ENCODE results near the gene DPPA4.
"Not testable (repeated sequence)": the region's sequence is repeated elsewhere in the genome, so short reads cannot be mapped to it uniquely, and the experiment has no call there.

DPPA4 gene

DNA sequence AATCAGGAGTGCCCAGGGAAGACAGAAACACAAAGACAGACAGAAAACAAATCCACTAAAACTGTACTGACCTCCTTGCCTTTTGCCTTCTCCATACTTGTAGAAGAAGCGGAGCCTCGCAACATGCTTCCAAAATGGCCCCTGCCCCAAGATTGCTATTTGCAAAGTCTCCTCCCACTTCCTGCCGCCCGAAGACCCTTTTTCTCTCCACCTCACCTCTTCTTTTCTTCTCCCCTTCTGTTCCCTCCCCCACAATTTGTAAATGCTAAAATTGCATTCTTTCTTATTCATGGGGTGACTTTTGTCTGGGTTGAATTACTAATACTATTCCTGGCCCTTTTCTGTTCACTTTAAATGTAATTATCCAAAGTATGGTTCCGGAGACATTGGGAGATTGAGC is at the start of gene DPPA4:
DPPA4 (minus strand) TSS at position 154 of the 400 bp plus-strand sequence; CDS start at position 125, 29 bp downstream.
- no peak for DNase-seq

DNA sequence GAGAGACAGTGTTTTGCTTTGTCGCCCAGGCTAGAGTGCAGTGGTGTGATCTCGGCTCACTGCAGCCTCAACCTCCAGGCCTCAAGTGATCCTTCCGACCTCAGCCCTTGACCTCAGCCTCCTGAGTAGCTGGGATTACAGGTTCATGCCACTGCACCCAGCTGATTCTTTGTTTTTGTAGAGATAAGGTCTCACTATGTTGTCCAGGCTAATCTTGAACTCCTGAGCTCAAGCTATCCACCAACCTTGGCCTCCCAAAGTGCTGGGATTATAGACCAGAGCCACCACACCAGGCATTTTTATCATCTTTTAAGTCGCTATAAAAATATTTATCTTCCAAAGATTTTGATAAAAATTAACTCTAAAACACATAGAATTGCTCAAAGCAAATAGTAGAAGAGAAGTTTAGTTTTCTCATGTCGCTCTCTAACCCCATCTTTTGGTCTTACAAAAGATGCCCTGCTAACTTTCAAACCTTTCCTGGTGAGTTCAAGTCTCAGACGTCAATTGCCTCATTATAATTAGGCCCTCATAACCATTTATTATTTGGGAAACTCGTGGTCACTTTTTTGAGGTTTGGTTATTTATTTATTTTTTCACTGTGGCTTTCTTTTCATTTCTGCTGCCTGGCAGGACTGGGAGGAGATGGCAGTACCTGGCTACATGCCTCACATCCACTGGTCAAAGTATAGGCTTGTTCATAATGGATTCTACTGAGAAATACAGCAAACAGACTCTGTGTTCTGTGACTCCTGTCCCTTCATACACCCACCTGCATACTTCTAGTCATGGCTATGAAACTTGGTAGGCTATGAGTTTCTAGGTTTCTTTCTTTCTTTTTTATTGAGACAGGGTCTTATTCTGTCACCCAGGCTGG is 48.3 kb upstream of the DPPA4 start:
- DNase-seq = no peak

- DNase-seq = no peak
These were observed 46.8 kb upstream of the DPPA4 start for GRCh38 chr3:109384164-109384563.

DNA sequence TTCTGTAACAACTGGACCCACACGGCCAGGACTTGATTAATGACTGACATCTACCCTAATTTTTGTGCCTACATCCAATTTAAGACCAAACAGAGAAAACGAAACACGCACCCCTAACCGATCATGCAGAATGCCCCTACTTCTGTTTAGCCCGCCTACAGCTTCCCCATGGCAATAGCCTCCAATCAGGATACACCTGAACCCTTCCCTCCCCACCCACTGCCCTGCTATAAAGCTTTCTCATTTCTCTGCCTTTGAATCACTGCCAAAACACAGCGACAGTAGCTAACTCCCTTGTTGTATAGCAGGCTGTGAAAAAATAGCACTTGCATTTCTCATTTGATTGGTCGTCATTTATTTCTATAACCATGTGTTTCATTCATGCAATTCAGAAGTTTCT is 45.2 kb upstream of the DPPA4 start:
- DNase-seq = no peak

- no peak for DNase-seq
These were observed 38.6 kb upstream of the DPPA4 start for GRCh38 chr3:109375975-109376374.

DNA sequence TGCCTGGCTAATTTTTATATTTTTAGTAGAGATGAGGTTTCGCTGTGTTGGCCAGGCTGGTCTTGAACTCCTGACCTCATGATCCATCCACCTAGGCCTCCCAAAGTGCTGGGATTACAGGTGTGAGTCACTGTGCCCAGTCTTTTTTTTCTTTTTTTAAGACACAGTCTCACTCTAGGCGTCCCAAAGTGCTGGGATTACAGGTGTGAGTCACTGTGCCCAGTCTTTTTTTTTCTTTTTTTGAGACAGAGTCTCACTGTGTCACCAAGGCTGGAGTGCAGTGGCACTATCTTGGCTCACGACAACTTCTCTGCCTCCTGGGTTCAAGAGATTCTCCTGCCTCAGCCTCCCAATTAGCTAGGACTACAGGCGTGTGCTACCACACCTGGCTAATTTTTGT is 37.1 kb upstream of the DPPA4 start:
- not testable (repeated sequence) for DNase-seq

DNA sequence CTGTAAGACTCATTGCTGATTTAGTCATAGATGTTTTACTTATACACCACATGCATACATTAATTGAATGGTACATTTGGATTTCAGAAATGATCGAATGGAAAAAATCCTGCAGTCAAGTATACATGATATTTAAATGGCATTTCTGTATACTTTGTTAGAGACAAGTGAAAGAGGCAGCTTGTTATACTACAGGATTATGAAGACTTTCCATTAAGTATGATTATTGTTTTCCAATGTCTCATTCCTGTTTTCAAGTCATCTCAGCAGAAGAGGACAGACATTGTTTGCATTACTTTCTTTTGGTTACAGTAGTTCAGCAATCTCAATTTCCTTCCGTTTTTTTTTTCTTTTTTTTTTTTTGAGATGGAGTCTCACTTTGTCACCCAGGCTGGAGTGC is 36.6 kb upstream of the DPPA4 start:
- no peak for DNase-seq

DNA sequence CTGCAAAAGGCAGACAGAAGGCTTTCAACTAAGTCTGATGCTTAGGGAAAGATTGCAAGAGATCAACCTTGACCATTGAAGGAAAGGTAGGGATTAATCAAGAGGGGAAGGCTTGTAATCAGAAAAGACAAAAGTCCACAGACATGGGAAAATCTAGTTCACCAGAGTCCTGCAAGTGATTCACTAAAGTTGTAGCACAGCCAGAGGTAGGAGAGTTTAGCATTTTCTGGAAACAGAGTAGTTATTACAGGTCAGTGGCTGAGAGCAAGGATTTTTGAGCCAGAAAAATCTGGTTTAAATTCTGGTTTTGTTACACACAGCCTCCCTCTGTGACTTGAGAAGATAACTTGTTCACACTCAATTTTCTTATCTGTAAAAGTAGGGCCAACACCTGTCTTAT is 35.3 kb upstream of the DPPA4 start:
- no peak for DNase-seq

- no peak for DNase-seq
These were observed 32.2 kb upstream of the DPPA4 start for GRCh38 chr3:109369510-109369909.

- no peak for DNase-seq
These were observed 26.7 kb upstream of the DPPA4 start for GRCh38 chr3:109364088-109364487.

- DNase-seq = no peak
These were observed 26.3 kb upstream of the DPPA4 start for GRCh38 chr3:109363634-109364033.

- no peak for DNase-seq
These were observed 25.5 kb upstream of the DPPA4 start for GRCh38 chr3:109362823-109363222.

- DNase-seq = not testable (repeated sequence)
These were observed 21.5 kb upstream of the DPPA4 start for GRCh38 chr3:109358809-109359208.

GRCh38 chr3:109356442-109357155 is 19.3 kb upstream of the DPPA4 start:
- no peak for DNase-seq

- no peak for DNase-seq
These were observed 18.5 kb upstream of the DPPA4 start for GRCh38 chr3:109355625-109356441.

- no peak for DNase-seq
These were observed 15.7 kb upstream of the DPPA4 start for GRCh38 chr3:109353057-109353456.

DNA sequence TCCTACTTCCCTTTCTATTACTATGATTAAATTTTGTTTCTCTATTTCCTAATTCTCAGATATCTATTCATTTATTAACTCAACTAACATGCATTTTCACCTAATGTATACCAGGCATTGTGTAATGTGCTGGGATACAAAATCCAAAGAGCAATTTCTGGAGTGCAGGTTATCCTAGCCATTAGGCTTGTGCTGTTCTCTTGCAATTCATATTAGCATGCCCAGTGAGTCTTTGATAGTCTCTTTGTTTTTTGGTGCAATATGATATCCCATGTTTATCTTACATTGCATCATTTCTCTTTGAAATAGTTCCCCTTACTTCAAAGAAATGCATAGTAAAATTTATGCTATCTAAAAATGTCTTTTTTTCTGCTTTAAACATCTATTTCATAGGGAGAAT is 13.9 kb upstream of the DPPA4 start:
- DNase-seq = no peak

- no peak for DNase-seq
These were observed 9.5 kb upstream of the DPPA4 start for GRCh38 chr3:109346770-109347295.

- no peak for DNase-seq
These were observed 8.8 kb upstream of the DPPA4 start for GRCh38 chr3:109346099-109346498.

DNA sequence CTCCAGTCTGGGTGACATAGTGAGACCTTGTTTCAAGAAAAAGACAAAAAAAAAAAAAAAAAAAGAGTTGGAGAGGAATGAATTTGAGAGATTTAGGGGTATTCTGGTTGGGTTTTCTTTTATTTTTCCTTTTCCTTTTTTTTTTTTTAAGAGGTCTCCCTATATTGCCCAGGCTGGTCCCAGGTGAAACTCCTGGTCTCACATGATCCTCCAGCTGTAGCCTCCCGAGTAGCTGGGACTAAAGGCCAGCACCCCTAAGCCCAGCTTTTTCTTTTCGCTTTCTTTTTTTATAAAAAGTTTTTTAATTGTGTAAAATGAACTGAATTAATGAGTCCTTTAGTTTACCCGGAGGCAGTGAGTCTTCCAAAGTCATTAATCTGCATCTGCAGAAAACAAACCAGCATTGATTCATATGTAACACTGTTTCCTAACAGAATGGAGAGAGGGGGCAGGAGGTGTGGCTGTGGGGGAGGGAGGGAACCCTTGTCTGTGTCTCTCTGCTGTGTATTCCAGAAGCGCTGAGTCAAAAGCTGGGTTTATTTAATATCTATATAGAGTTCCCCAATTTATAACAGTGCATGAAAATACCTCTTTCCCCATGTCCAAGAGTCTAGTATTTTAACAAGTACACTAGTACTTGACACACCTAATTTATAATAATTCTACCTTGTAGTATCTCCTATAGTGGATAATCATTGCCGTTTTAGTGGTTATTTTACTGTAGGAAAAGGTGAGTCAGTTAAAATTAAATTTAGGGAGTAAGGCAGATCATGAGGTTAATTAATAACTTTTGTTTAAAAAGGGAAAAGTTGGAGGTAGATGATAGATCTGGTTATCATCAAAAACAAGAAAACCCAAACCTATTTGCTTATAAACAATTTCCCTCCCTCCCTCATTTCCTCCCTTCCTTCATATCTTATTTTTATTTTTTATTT is 2.6 kb upstream of the DPPA4 start:
- DNase-seq = no peak

DNA sequence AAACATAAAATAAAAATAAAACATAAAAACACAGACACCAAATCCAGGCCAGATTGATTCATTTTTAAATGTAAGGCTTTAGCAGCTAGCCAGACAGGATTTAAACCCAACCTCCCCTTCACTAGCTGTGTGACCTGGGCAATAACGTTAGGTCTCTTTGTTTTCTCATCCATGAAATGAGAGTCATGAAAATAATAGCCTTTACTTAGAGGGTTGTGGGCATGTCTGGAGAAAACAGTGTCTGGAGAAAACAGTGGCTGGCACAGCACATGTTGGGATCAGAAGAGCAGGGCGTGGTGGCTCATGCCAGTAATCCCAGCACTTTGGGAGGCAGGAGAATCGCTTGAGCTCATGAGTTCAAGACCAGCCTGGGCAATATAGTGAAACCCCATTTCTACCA is 1.9 kb upstream of the DPPA4 start:
- no peak for DNase-seq

DNA sequence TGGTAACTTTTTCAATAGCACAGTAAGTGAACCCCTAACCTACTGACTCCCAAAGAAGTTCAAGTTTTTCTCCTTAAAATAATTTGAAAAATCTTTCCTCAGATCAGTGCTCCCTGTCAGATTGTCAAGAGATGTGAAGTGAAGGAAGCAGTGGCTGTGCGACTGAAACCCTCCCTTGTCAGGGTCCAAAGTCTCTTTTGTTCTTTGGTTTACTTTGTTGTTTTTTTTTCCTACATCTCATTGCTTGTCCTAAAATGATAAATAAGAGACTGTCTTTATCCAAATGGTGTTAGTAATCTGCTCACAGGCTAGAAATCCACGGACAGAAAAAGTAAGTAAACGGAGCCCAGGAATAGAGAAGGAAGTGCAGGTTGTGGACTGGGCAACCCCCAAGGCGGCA is 976 bp upstream of the DPPA4 start:
- DNase-seq = no peak
